HG03095 (cell line): ENCODE data around the gene PRRC2C.

Source experiments
- ATAC-seq: cut with Tn5 transposase; IDR thresholded peaks from one replicate; pipeline ENCODE4 v1.9.1; 2021; ENCODE audit warnings: moderate library complexity; ENCODE audit not compliant: unreplicated experiment

PRRC2C gene

DNA sequence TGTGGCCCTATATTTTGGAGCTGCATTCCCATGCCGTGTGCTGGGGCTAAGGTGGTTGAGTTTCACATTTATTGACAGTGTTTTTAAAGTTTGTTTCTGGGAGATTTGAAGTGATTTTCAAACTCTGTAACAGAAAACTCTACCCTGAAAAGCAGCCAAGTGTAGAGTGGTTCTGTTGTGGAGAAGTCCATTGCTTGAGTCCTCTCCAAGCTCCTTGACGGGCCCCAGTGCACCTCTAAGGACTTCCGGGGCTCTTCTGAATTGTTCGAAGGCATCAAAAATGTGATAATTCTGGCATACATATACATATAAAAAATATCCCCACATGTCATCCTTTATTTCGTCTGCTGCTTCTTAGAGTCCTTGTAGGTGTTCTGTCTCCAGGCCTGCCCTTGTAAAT is 141.7 kb downstream of the PRRC2C start:
- no peak for ATAC-seq

GRCh38 chr1:171628225-171628624 is 142.9 kb downstream of the PRRC2C start:
- ATAC-seq, result no peak

DNA sequence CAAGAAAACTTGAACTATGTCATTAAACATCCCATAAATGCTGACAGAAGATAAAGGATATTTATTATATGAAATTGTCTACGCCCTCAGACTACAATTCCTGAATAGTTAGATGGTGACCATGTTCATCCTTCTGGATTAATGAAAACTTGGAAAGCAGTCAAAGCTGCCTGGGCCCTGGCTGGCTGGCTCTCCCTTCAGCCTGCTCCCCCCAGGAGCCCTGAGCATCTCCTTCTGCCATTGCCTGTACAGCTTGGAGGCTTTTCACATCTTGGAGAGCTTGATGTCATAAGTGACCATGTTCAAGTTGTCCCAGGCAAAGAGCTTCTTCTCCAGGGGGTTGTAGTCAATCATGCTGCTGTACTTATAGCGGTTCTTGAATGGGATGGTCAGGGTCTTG is 150.3 kb downstream of the PRRC2C start:
- no peak for ATAC-seq

GRCh38 chr1:171636141-171636540 is 150.8 kb downstream of the PRRC2C start:
- no peak for ATAC-seq

- no peak for ATAC-seq
Observed at GRCh38 chr1:171637928-171638576, 152.7 kb downstream of the PRRC2C start.

- no peak for ATAC-seq
Observed at GRCh38 chr1:171640225-171640624, 154.9 kb downstream of the PRRC2C start.

- no peak for ATAC-seq
Observed at GRCh38 chr1:171641076-171641864, 155.9 kb downstream of the PRRC2C start.

GRCh38 chr1:171642197-171642596 is 156.9 kb downstream of the PRRC2C start:
- no peak for ATAC-seq
